ENCODE results near the gene MAEL. TPM values are rescaled to one million over a fixed set of nuclear protein-coding genes. Genes with fewer than 3 reads are reported as not detected.

MAEL gene
- total RNA-seq, 1 donor from 2014 or later: 0.87 TPM

GRCh38 chr1:167033646-167034045 lies 44.6 kb downstream of the MAEL start:
- intact Hi-C loops (cut with DNase I): no loop called here
- peak; percentile 62 for ATAC-seq
- DNase-seq (ENCODE audit: missing footprints): no peak

DNA sequence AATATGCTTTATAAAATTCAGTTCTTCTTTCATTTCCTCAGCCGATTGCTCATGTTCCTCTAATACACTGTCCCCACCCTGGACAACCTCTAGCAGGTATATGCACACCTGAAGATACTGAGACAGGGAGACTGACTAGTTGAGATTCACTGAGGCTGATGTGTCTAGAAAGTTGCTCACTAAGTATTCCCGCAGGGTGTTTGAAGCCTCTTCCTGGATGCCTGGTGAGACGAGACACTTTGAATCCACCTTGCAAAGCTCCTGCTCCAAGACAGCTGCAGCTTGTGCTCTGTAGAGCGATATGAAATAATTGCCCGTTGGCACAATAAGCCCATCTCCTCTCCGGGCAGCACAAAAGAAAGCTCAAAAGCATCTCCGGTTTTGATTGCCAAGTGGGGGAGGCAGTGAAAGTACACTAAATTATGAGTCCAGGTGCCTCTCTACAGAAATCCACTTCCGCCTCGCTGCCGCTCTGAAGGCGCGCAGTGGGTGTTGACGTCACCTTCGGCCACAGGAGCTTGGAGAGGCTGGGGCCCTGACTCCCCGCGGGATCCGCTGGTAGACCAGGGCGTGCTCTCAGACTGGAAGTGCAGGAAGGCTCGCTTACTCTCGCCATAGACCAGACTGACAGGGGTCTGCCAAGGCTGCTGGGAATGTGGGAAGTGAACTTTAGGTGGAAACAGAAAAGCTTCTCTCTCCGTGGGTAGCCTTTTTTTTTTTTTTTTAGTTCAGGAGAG lies 54.8 kb downstream of the MAEL start:
- ATAC-seq: peak; percentile 74
- peak; percentile 80 for DNase-seq (ENCODE audit: missing footprints)
- intact Hi-C loops (cut with DNase I): no loop called here

GRCh38 chr1:167051907-167052306 lies 62.8 kb downstream of the MAEL start:
- intact Hi-C loops (cut with DNase I): no loop called here

GRCh38 chr1:167052389-167052788 lies 63.3 kb downstream of the MAEL start:
- ATAC-seq: peak; percentile 27
- no peak for DNase-seq (ENCODE audit: missing footprints)
- intact Hi-C loops (cut with DNase I): no loop called here

More at GRCh38 chr1:167051907-167052306, 62.8 kb downstream of the MAEL start:
- DNase-seq (ENCODE audit: missing footprints): no peak
- ATAC-seq: no peak

GRCh38 chr1:167054531-167054930 lies 65.5 kb downstream of the MAEL start:
- DNase-seq (ENCODE audit: missing footprints) (no peak), ATAC-seq (no peak)
- intact Hi-C loops (cut with DNase I): no loop called here

DNA sequence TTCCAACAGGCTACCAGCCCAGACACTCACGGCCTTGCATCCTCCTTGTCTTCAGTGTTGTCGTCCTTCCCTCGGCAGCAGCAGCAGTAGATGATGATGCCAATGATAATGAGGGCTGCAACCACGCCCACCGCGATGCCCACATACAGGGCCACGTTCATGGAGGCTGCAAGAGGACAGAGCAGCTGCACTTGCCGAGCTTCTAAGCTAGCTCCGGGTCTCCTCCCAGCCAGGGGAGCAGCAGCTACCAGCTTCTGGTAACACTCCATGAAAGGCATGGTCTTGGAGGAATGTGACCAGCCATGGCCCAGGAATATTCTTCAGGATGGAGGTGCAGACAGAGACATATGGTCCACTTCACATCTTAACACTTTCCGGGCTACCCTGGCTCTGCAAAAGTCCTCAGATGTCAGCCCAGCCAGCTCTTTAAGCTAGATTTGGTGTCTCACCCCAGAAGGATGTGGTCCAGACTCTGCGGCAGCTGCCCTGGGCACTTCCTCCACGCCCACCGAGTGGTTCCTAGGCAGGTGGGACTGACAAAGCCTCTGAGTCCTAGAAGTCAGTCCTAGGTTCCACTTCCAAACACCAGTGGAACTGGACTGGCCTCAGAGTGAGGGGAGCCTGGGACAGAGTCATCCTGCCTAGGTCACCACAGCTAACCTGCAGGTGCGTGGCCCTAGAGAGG lies 66.0 kb downstream of the MAEL start:
- no peak for ATAC-seq
- no peak for DNase-seq (ENCODE audit: missing footprints)
- intact Hi-C loops (cut with DNase I): no loop called here

DNA sequence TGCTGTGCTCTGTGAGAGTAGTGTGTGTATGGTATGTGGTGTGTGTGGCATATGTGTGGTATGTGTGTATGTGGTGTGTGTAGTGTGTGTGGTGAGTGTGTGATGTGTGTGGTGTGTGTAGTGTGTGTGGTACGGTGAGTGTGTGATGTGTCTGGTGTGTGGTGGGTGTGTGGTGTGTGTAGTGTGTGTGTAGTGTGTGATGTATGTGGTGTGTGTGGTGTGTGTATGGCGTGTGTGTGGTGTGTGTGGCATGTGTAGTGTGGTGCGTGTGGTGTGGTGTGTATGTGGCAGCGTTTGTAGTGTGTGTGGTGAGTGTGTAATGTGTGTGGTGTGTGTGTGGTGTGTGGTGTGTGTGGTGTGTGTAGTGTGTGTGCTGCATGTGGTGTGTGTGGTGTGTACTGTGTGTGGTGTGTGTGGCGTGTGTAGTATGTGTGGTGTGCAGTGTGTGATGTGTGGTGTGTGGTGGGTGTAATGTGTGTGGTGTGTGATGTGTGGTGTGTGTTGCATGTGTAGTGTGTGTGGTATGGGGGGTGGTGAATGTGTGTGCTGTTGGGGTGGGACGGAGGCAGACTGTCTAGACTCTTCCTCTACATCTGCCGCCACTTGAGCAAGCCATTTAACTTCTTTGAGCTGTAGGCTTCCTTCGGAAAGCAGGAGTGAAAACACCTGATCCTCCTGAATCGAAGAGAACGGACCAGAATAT lies 67.6 kb downstream of the MAEL start:
- intact Hi-C loops (cut with DNase I): loop anchor here (1.0 to 2.0 kb wide), 3 partner anchors 82 to 172 kb away; partner anchors contain the start of gene ILDR2
- no peak for ATAC-seq
- no peak for DNase-seq (ENCODE audit: missing footprints)

GRCh38 chr1:167057241-167057688 lies 68.2 kb downstream of the MAEL start:
- DNase-seq (ENCODE audit: missing footprints): no peak
- intact Hi-C loops (cut with DNase I): loop anchor here (1.0 to 2.0 kb wide), 3 partner anchors 82 to 173 kb away; partner anchors contain the start of gene ILDR2
- peak; percentile 67 for ATAC-seq

GRCh38 chr1:167059045-167059808 lies 70.1 kb downstream of the MAEL start:
- peak; percentile 55 for ATAC-seq
- intact Hi-C loops (cut with DNase I): no loop called here
- no peak for DNase-seq (ENCODE audit: missing footprints)

DNA sequence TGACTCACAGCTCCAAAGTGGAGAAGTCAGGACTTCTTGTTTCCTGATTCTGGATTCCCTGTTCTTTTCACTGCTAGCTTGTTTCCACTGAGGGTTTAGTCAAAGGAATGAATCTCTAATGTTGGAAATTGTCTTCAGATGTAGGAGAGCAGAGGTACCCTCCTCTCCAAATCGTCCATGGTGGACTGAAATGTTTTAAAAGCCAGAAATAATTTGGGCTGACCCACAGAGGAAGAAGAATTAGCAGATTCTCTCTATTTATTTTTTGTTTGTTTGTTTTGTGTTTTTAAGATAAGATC lies 70.7 kb downstream of the MAEL start:
- no peak for ATAC-seq
- DNase-seq (ENCODE audit: missing footprints): no peak
- intact Hi-C loops (cut with DNase I): loop anchor here (1.0 kb wide), 1 partner anchor 174 kb away; no protein-coding TSS in a partner anchor

DNA sequence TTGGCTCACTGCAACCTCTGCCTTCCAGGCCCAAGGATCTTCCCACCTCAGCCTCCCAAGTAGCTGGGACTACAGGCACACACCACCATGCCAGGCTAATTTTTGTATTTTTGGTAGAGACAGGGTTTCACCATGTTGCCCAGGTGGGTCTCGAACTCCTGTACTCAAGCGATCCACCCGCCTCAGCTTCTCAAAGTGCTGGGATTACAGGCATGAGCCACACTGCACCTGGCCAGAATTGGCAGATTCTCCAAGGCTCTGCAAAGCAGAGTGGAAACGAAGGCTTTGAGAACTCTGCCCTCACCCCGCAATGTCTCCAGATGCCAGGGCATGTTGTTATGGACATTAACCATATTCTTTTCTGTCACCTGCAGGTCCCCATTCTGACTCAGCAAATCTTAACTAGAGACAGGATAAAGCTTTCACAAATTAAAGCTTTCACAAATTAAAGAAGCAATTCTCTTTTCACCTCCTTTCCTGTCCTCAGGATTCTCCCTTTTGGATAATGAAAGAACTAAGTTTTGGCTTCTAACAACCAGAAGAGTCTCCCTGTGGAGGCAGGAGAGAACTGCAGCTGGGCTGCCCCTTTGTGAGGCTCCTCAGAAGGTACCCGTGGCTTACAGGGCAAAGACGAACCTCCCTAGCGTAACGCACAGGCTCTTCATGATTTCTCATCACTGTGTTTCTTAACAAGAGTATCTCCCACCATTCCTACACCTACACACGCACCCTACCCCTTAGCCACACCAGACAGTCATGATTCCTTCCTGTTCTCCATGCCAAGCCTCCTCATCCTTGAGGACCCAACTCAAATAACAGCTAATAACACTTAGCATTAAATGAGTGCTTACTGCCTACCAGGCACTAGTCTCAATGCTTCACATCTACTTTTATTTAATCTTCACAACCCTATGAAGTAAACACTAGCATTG lies 71.3 kb downstream of the MAEL start:
- no peak for ATAC-seq
- DNase-seq (ENCODE audit: missing footprints): no peak
- intact Hi-C loops (cut with DNase I): loop anchor here (1.0 kb wide), 1 partner anchor 175 kb away; no protein-coding TSS in a partner anchor

DNA sequence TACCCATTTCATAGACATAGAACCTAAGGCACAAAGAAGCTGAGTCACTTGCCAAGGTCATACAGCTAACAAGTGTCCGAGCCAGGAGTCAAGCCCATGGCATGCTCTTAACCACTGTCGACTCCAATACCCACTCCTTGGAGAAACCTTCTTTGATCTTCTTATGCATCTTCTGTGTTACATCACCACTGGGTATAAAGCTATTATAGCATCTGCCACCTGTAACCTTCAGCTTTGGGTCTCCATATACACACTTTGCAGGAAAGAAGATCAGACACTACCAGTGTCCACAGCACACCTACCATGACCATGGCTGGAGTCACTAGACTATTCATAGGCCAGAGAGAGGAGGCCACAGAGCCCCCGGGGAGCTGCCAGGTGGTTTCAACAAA lies 72.0 kb downstream of the MAEL start:
- ATAC-seq (no peak), DNase-seq (ENCODE audit: missing footprints) (no peak)
- intact Hi-C loops (cut with DNase I): no loop called here

DNA sequence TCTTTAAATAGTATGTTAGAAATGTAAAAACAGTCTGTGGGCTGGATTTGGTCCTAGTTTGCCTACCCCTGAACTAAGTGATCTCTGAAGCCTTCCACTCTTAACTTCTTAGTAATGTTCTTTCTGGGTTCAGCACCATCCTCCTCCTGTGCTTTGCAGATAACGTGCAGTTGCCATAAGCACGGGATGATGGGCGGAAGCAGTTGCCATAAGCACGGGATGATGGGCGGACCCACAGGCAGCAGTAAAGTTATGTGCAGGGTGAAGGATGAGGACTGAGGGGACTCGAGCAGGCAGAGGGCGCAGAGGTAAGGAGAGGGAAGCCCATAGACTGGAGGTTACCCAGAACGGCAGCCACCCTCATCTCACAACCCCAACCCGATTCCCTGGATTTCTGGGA lies 75.5 kb downstream of the MAEL start:
- DNase-seq (ENCODE audit: missing footprints): no peak

DNA sequence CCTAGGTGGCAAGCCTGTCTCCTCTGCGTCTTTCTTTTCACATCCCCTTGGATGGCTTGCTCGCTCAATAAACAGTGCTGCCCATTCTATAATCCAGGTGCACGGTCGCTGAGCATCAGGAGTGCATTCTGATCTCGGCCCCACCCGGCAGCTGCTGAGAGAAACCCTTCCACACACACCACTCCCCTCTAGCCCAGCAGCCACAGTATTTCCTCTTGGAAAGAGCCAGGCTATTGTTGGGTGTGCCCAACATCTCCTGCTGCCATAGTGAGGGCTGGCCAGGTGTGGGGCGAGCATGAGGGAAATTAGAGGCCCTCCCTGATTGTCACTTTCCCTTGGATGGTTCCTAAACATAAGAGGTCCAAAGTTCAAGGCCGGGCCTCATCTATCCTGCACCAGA lies 76.4 kb downstream of the MAEL start:
- ATAC-seq (no peak), DNase-seq (ENCODE audit: missing footprints) (no peak)
- intact Hi-C loops (cut with DNase I): loop anchor here (5.0 kb wide), 2 partner anchors 57 to 467 kb away; no protein-coding TSS in a partner anchor

More for the DNA sequence above, 75.5 kb downstream of the MAEL start:
- intact Hi-C loops (cut with DNase I): loop anchor here (5.0 kb wide), 2 partner anchors 58 to 468 kb away; no protein-coding TSS in a partner anchor
- no peak for ATAC-seq

DNA sequence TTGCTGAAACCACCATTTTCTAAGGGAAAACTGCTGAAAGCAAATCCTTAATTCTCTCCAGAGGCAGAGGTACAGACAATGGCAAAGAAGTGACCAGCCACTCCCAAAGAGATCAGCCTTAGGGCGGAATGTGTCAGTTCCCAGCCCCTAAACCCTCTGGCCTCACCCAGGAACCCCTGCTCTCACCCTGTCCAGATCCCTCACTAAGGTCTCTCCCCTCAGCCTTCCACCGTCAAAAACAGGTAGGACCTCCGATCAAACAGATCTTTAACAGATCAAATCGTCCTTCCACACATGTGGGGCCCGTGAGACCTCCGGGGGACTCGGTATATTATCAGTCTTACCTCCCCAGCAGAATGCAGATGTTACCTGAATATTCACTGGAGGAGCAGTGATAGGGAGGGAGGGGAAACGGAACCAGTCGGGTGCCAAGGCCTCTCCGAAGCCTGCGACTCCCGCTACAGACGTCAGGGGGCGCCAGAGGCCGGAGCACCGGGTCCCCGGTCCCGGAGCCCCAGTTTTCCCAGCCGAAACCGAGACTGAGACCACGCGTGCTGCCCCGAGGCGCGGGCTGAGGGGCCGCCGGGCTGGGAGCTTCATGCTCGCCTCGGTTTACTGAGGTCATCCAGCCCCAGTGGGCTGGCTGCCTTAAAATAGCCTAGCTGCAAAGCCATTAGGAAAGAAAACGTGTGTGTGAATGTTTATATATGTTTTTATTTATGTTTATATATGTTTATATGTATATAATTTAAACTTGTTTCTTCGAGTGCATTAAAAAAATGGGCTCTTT lies 77.4 kb downstream of the MAEL start:
- ATAC-seq: peak; percentile 84
- intact Hi-C loops (cut with DNase I): loop anchor here (1.0 to 5.0 kb wide), 4 partner anchors 56 to 466 kb away; partner anchors contain the start of gene POU2F1
- DNase-seq (ENCODE audit: missing footprints): peak; percentile 86

- intact Hi-C loops (cut with DNase I): loop anchor here (2.0 to 5.0 kb wide), 3 partner anchors 54 to 464 kb away; no protein-coding TSS in a partner anchor
- DNase-seq (ENCODE audit: missing footprints) (no peak), ATAC-seq (no peak)
Measured at GRCh38 chr1:167067904-167068303, 78.8 kb downstream of the MAEL start.

GRCh38 chr1:167068761-167069160 lies 79.7 kb downstream of the MAEL start:
- no peak for DNase-seq (ENCODE audit: missing footprints)

More at GRCh38 chr1:167068761-167069160, 79.7 kb downstream of the MAEL start:
- intact Hi-C loops (cut with DNase I): loop anchor here (5.0 kb wide), 2 partner anchors 54 to 464 kb away; no protein-coding TSS in a partner anchor
- ATAC-seq: no peak

Measured in Right ventricle myocardium inferior (tissue), 1 donor.